Thymus (tissue), 11 donors: ENCODE results near the gene DDR1. TPM values are rescaled to one million over a fixed set of nuclear protein-coding genes. Genes with fewer than 3 reads are reported as not detected.

Experiments used
- DNase-seq, 9 donors: peaks; one replicate each; pipeline ENCODE4 v3.0.0-alpha.2; 2013; ENCODE audit warnings: low spot score in 9 of 9, low read depth in 6 of 9, missing footprints in 1 of 9
- H3K27ac ChIP-seq, 2 donors: one replicate each; pipeline ENCODE4 v1.5.1; 2013; ENCODE audit warnings: control low read depth in 1 of 2, low read depth in 1 of 2, low read length in 1 of 2, mild to moderate bottlenecking in 1 of 2, moderate library complexity in 1 of 2
- H3K27me3 ChIP-seq, 2 donors: one replicate each; pipeline ENCODE4 v1.5.1; 2013; ENCODE audit warnings: low read length in 1 of 2; ENCODE audit not compliant: control insufficient read depth in 2 of 2, insufficient read depth in 1 of 2
- H3K36me3 ChIP-seq, 2 donors: one replicate each; pipeline ENCODE4 v1.5.1; 2013; ENCODE audit warnings: low read length in 1 of 2, mild to moderate bottlenecking in 1 of 2, moderate library complexity in 1 of 2; ENCODE audit not compliant: control insufficient read depth in 2 of 2, insufficient read depth in 2 of 2
- H3K4me1 ChIP-seq, 2 donors: one replicate each; pipeline ENCODE4 v1.5.1; 2013; ENCODE audit warnings: low read length in 2 of 2; ENCODE audit not compliant: control insufficient read depth in 2 of 2, insufficient read depth in 2 of 2
- H3K4me3 ChIP-seq, 2 donors: one replicate each; pipeline ENCODE4 v1.5.1; 2013; ENCODE audit warnings: low read length in 2 of 2, control low read depth in 1 of 2, mild to moderate bottlenecking in 1 of 2
- H3K9me3 ChIP-seq, 2 donors: one replicate each; pipeline ENCODE4 v1.5.1; 2013; ENCODE audit warnings: low read length in 1 of 2, mild to moderate bottlenecking in 1 of 2; ENCODE audit not compliant: control insufficient read depth in 2 of 2, insufficient read depth in 1 of 2
- WGBS: extraction: QIAGEN DNeasy Blood & Tissue Kit; methylation state at CpG from one replicate; pipeline ENCODE4 v1.1.7; 2013; 5-methylcytosine and 5-hydroxymethylcytosine counted together
- polyA plus RNA-seq: library from polyadenylated mRNA; stranded (reverse); fragments of 200-250 nt; gene quantifications from one replicate; pipeline ENCODE4 v1.2.3, GENCODE V29; 2013
- total RNA-seq: library from RNA; stranded (reverse); fragments of 120-200 nt; gene quantifications from one replicate; pipeline ENCODE4 v1.2.4, GENCODE V29; 2013
- donor health status: healthy.

DDR1 gene
- total and polyA plus RNA-seq, 2 donors = 39.6 to 65.9 TPM

GRCh38 chr6:30928677-30929076, 44.4 kb downstream of the DDR1 start:
- Histone ChIP-seq H3K27ac (no peak overlapping the region), H3K36me3 (peaks cover 23 to 25% of the 10 kb centered on the region in 2 donors), H3K27me3 (peaks cover 0 to 8% of the 10 kb centered on the region in 2 donors), H3K4me3 (no peak overlapping the region), H3K4me1 (no peaks in the 10 kb centered on the region), H3K9me3 (peaks cover 0 to 11% of the 10 kb centered on the region in 2 donors)
- DNase-seq = no peak
- WGBS = 85% methylated on average over 3 of the region's 3 CpGs

DNA sequence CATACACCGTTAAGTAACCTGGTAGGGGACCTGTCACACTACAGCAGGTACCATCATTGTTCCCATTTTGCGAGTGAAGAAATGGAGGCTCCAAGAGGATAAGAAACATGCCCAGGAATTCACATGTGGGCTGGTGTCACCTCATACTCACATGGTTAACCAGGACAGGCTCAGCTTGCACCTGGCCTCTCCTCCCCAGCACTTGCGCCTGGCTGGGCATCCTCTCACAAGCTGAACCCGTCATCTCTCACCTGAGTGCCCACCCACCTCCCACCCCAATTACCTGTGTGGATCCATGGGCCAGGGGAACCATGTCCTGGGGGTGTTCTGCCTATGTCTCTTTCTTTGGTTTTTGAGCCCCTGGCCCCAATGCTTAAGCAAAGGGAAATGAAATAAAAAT, 46.2 kb downstream of the DDR1 start:
- no peak for DNase-seq
- H3K4me3 ChIP-seq = no peak overlapping the region
- no peak overlapping the region for H3K27ac ChIP-seq
- peaks cover 15 to 17% of the 10 kb centered on the region in 2 donors for H3K36me3 ChIP-seq
- no peaks in the 10 kb centered on the region for H3K4me1 ChIP-seq
- peaks cover 0 to 14% of the 10 kb centered on the region in 2 donors for H3K27me3 ChIP-seq
- H3K9me3 ChIP-seq = peaks cover 0 to 11% of the 10 kb centered on the region in 2 donors
- WGBS = 98% methylated on average over 4 of the region's 4 CpGs

DNA sequence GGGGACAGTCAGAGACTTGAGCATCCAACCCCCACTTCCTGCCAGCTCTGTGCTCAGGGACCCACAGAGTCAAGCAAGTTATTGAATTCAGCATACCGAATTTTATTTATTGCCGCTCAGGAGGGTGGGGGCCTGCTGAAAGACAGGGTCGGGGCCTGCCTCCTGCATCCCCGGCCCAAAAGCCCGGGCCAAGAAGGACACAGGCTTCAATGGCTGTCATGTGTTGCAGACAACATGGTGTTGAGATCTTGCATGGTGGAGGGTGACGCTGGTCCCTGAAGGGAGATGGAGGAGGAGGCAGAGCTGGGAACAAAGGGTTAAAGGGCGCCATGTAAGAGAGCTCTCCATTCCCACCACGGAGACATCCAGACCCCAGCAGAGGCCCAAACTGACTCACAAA, 47.0 kb downstream of the DDR1 start:
- peaks cover 0 to 17% of the 10 kb centered on the region in 2 donors for H3K27me3 ChIP-seq
- H3K9me3 ChIP-seq = peaks cover 0 to 11% of the 10 kb centered on the region in 2 donors
- no peak overlapping the region for H3K27ac ChIP-seq
- peaks cover 8 to 9% of the 10 kb centered on the region in 2 donors for H3K36me3 ChIP-seq
- no peak overlapping the region for H3K4me3 ChIP-seq
- DNase-seq = no peak
- H3K4me1 ChIP-seq = no peaks in the 10 kb centered on the region
- WGBS = 82% methylated on average over 8 of the region's 8 CpGs

DNA sequence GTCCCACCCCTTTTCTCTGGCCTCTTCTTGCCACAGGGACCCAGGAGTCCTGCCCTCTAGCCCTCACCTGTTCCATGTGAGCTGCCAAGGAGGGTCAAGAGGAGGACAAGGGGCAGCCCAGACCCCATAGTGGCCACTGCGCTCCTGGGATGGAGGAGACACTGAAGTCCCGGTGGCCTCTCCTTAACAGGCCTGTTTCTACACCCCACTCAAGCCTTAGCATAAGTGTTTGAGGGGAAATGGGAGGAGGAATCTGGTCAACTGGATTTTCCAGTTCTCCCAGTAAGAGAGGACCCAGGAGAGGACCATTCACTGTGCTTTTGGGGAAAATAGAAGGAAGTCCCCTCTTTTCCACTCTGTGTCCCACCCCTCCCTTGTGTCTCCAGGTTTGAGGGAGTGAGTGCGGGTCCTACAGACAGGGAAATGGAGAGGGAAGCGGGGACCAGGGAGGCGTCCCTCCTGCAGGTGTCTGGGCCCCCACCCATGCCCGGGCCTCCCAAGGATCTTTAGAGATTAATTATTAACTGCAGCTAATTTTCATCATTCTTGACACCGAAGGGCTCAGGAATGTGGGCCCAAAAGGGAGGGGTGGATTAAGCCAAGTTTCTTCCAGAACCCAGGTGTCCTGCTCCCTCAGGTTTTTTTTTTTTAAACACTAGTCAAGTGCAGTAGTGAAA, 47.8 kb downstream of the DDR1 start, which contains the start of gene SFTA2:
Gene SFTA2, minus strand, starts transcription at position 202 of the 677 bp plus-strand sequence. Its CDS starts 74 bp downstream, at position 128.
- H3K4me3 ChIP-seq = no peak within 1 kb of the TSS
- peaks cover 0 to 11% of the 10 kb centered on the region in 2 donors for H3K9me3 ChIP-seq
- 92% methylated on average over 7 of the region's 7 CpGs for WGBS
- H3K36me3 ChIP-seq = peaks cover 0 to 3% of the 10 kb centered on the region in 2 donors
- no peak within 1 kb of the TSS for H3K27ac ChIP-seq
- H3K27me3 ChIP-seq = peaks cover 0 to 24% of the 10 kb centered on the region in 2 donors
- H3K4me1 ChIP-seq = no peaks in the 10 kb centered on the region
- DNase-seq = no peak

DNA sequence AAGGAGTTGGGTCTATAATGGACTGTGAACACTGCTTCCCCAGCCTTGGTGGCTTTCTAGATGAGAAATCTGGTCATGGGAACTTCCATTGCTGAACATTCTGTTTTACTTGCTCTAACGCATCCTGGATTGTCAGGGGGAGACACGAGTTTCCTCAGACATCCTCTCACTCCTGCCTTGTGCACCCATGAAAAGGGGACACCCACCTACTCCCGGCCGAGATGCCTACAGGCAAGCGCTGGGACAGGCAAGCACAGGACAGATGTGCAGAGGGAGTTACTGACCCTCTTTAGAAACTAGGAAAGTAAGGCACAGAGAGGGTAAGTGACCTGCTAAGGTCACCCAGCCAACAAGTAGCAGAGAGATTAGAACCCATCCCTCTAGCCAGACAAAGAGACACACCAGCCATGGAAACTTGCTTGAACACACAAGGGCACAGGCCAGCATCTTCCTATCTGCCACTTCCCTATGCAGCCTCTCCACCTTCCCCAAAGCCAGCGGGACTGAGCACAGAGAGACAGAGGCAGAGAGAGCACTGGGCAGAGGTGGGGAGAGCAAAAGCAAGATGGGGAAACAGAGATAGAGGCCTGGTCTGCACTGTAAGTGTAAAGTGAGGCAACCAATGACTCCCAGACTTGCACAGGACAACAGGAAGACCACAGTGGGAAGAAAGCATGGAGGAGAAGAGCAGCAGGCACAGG, 48.5 kb downstream of the DDR1 start:
- WGBS = 92% methylated on average over 6 of the region's 6 CpGs
- no peak overlapping the region for H3K4me3 ChIP-seq

DNA sequence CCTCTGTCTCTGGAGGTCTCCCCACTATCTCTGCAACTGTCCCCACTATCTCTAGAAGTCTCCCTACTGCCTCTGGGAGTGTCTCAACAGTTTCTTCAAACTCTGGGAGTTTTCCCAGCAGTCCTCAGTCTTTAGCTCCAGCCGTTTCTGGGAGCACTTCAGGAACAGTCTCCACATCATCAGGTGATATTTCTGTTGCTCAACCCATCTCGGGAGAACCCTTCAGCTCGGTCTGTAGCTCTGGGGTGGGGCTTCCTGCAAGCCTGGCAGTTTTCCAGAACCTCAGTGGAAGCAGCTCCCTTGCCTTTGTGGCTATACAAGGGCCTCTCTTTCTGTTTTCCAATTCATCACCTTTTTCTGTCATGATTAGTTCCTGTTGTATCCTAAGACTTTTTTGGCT, 50.7 kb downstream of the DDR1 start:
- Histone ChIP-seq H3K4me3 (no peak overlapping the region), H3K27me3 (peaks cover 0 to 37% of the 10 kb centered on the region in 2 donors), H3K9me3 (no peaks in the 10 kb centered on the region), H3K27ac (no peak overlapping the region), H3K36me3 (no peaks in the 10 kb centered on the region), H3K4me1 (no peaks in the 10 kb centered on the region)
- WGBS = 45% methylated on average over 3 of the region's 3 CpGs
- no peak for DNase-seq

More for the DNA sequence above, 48.5 kb downstream of the DDR1 start:
- peaks cover 0 to 27% of the 10 kb centered on the region in 2 donors for H3K27me3 ChIP-seq
- H3K36me3 ChIP-seq = peaks cover 0 to 3% of the 10 kb centered on the region in 2 donors
- peaks cover 0 to 11% of the 10 kb centered on the region in 2 donors for H3K9me3 ChIP-seq
- H3K27ac ChIP-seq = no peak overlapping the region
- no peaks in the 10 kb centered on the region for H3K4me1 ChIP-seq
- no peak for DNase-seq

- Histone ChIP-seq H3K27ac (no peak overlapping the region), H3K4me3 (no peak overlapping the region), H3K9me3 (no peaks in the 10 kb centered on the region), H3K27me3 (peaks cover 0 to 50% of the 10 kb centered on the region in 2 donors), H3K4me1 (no peaks in the 10 kb centered on the region), H3K36me3 (no peaks in the 10 kb centered on the region)
- DNase-seq = no peak
- WGBS = 93% methylated on average over 6 of the region's 6 CpGs
Measured at GRCh38 chr6:30937265-30937664, 52.9 kb downstream of the DDR1 start.

DNA sequence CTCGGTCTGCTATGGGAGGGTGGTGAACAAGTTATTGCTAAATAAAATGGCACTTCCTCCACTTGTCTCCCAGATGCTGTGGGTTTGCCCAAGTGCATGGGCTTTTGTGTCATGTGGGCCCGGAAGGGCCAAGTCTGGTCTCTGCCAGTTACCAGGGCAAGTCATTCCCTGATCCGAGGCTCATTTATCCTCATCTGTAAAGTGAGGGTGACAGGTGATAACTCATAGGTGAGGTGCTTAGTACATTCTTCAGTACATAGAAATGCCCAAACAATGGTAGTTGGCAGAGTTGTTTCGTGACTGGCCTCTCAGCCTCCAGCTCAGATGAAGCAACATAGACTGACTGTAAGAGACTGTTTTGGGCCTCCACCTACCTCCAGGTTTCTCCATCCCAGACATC, 54.4 kb downstream of the DDR1 start:
- WGBS = 82% methylated on average over 4 of the region's 4 CpGs
- Histone ChIP-seq H3K4me3 (no peak overlapping the region), H3K9me3 (peaks cover 0 to 10% of the 10 kb centered on the region in 2 donors), H3K36me3 (no peaks in the 10 kb centered on the region), H3K27me3 (peaks cover 0 to 55% of the 10 kb centered on the region in 2 donors), H3K27ac (no peak overlapping the region), H3K4me1 (no peaks in the 10 kb centered on the region)
- no peak for DNase-seq

- DNase-seq = no peak
- H3K4me3 ChIP-seq = no peak overlapping the region
- H3K4me1 ChIP-seq = no peaks in the 10 kb centered on the region
- WGBS = 85% methylated on average over 3 of the region's 3 CpGs
- H3K36me3 ChIP-seq = no peaks in the 10 kb centered on the region
- peaks cover 0 to 13% of the 10 kb centered on the region in 2 donors for H3K9me3 ChIP-seq
- H3K27ac ChIP-seq = no peak overlapping the region
- peaks cover 0 to 52% of the 10 kb centered on the region in 2 donors for H3K27me3 ChIP-seq
Measured at GRCh38 chr6:30939473-30939872, 55.2 kb downstream of the DDR1 start.
